ENCODE data around the gene MARK1.

Gene MARK1

DNA sequence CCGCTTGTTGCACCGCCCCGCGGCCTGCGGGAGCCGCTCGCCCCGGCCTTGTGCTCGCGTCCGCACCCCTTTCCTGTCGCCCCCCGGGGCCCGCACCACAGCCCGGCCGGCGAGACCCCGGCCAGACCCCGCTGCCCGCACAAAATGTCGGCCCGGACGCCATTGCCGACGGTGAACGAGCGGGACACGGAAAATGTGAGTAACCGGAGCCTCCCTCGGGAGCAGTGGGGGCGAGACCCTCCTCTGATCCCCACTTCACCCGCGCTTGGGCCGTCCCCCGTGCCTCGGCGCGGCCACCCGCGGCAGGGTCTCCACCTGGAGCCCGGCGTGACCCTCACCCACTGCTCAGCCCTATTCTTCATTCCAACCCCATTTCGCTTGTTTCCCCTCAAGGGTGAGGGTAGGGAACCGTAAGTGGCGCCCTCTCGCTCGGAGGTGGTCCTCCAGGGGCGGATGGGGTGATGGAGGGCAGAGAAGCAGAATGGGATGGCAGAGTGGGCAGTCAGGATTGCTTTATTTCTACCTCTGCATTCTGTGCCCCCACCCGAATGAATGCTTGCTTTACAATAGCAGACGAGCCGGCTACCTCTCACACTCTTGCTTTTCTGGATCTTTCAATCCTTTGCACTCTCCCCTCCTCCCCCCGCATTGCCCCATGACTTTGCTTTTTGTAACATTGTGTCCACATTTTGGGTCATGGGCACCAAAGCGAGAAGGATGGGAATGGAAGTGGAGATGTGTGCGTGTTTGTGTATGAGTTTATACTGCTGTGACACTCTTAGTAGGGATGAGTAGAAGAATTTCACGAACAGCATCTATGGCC lies 954 bp downstream of the MARK1 start:
- TF ChIP-seq, protein P1, sequence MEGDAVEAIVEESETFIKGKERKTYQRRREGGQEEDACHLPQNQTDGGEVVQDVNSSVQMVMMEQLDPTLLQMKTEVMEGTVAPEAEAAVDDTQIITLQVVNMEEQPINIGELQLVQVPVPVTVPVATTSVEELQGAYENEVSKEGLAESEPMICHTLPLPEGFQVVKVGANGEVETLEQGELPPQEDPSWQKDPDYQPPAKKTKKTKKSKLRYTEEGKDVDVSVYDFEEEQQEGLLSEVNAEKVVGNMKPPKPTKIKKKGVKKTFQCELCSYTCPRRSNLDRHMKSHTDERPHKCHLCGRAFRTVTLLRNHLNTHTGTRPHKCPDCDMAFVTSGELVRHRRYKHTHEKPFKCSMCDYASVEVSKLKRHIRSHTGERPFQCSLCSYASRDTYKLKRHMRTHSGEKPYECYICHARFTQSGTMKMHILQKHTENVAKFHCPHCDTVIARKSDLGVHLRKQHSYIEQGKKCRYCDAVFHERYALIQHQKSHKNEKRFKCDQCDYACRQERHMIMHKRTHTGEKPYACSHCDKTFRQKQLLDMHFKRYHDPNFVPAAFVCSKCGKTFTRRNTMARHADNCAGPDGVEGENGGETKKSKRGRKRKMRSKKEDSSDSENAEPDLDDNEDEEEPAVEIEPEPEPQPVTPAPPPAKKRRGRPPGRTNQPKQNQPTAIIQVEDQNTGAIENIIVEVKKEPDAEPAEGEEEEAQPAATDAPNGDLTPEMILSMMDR (IDR thresholded peaks at IDR 0.05) = no peak
- H3K27ac ChIP-seq = no peak overlapping the region
- peaks cover 0 to 7% of the 10 kb centered on the region in 2 experiments for H3K4me1 ChIP-seq (ENCODE audit: control insufficient read depth in 1 of 2, insufficient read depth in 1 of 2, low read depth in 1 of 2, low read length in 1 of 2)
- peak overlapping the region in 1 of 2 experiments; percentile 24 for H3K4me3 ChIP-seq (ENCODE audit: low read depth in 1 of 2, low read length in 1 of 2)
- H3K27me3 ChIP-seq = peaks cover 100% of the 10 kb centered on the region
- H3K9me3 ChIP-seq = no peaks in the 10 kb centered on the region
- no peaks in the 10 kb centered on the region for H3K36me3 ChIP-seq

DNA sequence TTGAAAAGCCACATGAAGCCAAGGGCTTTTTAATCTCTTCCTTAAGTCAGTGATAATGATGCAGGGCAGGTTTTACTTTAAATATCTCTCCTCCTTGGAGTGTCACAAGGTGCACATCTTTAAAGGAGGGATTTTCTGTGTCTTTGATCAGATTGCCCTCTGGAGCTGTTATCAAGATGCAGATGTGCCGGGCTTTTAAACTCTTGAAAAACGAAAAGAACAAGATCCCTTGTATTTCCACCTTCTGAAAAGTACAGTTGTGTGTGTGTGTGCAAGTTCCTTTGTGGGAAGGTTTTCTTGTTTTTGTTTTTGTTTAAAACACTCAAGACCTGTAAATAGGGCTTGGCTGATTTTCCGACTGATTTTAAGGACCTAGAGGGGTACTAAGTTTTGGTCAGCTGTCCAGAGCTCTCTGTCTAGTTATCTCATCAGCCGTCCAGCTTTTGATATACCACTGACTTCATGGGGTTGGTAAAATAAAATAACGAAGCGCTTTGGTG lies 1.6 kb downstream of the MARK1 start:
- Histone ChIP-seq H3K4me3 (ENCODE audit: low read depth in 1 of 2, low read length in 1 of 2) (no peak overlapping the region), H3K9me3 (no peaks in the 10 kb centered on the region), H3K36me3 (no peaks in the 10 kb centered on the region), H3K27ac (no peak overlapping the region), H3K4me1 (ENCODE audit: control insufficient read depth in 1 of 2, insufficient read depth in 1 of 2, low read depth in 1 of 2, low read length in 1 of 2) (peaks cover 0 to 7% of the 10 kb centered on the region in 2 experiments), H3K27me3 (peaks cover 100% of the 10 kb centered on the region)
- TF ChIP-seq, protein P1 (IDR thresholded peaks at IDR 0.05) = no peak

GRCh38 chr1:220533504-220534109 lies 5.7 kb downstream of the MARK1 start:
- Histone ChIP-seq H3K4me3 (ENCODE audit: low read depth in 1 of 2, low read length in 1 of 2) (no peak overlapping the region), H3K9me3 (no peaks in the 10 kb centered on the region), H3K27ac (no peak overlapping the region), H3K4me1 (ENCODE audit: control insufficient read depth in 1 of 2, insufficient read depth in 1 of 2, low read depth in 1 of 2, low read length in 1 of 2) (peaks cover 0 to 4% of the 10 kb centered on the region in 2 experiments), H3K36me3 (no peaks in the 10 kb centered on the region), H3K27me3 (peaks cover 60% of the 10 kb centered on the region)
- TF ChIP-seq, protein P1 (IDR thresholded peaks at IDR 0.05) = no peak

- H3K27ac ChIP-seq = no peak overlapping the region
- H3K4me1 ChIP-seq (ENCODE audit: control insufficient read depth in 1 of 2, insufficient read depth in 1 of 2, low read depth in 1 of 2, low read length in 1 of 2) = no peaks in the 10 kb centered on the region
- no peaks in the 10 kb centered on the region for H3K27me3 ChIP-seq
- H3K36me3 ChIP-seq = no peaks in the 10 kb centered on the region
- no peaks in the 10 kb centered on the region for H3K9me3 ChIP-seq
- no peak overlapping the region for H3K4me3 ChIP-seq (ENCODE audit: low read depth in 1 of 2, low read length in 1 of 2)
- TF ChIP-seq, protein P1 (IDR thresholded peaks at IDR 0.05) = no peak
Observed at GRCh38 chr1:220544901-220545303, 17.0 kb downstream of the MARK1 start.

- no peak overlapping the region for H3K4me3 ChIP-seq (ENCODE audit: low read depth in 1 of 2, low read length in 1 of 2)
- H3K27me3 ChIP-seq = no peaks in the 10 kb centered on the region
- H3K4me1 ChIP-seq (ENCODE audit: control insufficient read depth in 1 of 2, insufficient read depth in 1 of 2, low read depth in 1 of 2, low read length in 1 of 2) = no peaks in the 10 kb centered on the region
- H3K27ac ChIP-seq = no peak overlapping the region
- TF ChIP-seq, protein P1 (IDR thresholded peaks at IDR 0.05) = no peak
- no peaks in the 10 kb centered on the region for H3K9me3 ChIP-seq
- no peaks in the 10 kb centered on the region for H3K36me3 ChIP-seq
Observed at GRCh38 chr1:220550811-220551399, 23.0 kb downstream of the MARK1 start.
